ENCODE results near the gene RND1.

GRCh38 chr12:48822139-48822538 lies 43.5 kb downstream of the RND1 start:
- TF ChIP-seq CTCF (conservative IDR thresholded peaks at IDR 0.05; ENCODE audit: low read depth, low read length) (no peak), EZH2 (IDR thresholded peaks at IDR 0.05; ENCODE audit: borderline replicate concordance, low read depth, low read length, poor library complexity, severe bottlenecking) (no peak)

All from A673 (cell line).